ENCODE measurements around the gene NUTF2.

Gene NUTF2

DNA sequence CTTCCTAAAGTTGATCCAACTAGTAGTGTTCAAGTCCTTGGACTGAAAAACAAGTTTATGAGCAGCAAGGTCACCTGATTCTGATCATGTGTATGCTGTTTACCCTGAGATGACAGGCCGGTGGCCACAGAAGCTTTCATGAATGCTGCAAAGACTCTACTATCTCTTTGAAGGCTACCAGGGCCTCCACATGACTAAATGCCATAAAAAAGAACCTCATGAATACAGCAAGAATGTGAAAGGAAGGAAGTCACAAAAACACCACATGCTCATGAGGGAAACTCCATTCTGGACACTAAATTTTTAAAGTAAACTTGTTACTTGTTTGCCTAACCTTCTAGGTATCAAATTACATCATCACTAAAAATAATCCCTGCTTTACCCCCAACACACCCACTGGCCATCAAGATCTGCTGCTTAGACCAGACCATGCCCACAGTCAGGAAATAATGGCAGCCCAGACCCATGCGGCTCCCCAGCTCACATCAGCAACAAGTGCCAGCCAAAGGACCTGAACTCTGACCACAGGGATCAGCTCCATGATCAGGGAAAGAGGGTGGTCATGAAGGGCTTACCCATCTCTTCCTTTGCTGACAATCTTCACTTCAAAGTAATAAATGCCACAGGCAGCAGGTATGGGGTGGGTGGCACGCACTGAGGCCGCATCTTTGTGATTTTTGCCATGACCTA lies 41.7 kb upstream of the NUTF2 start:
- Histone ChIP-seq H3K36me3 (replicated peaks) (peaks cover 10% of the 10 kb centered on the region), H3K4me3 (ENCODE audit: low read depth, low read length) (peak overlapping the region; percentile 96), H3K27ac (no peak overlapping the region), H3K27me3 (replicated peaks) (no peaks in the 10 kb centered on the region)
- no peak for TF ChIP-seq CTCF (IDR thresholded peaks at IDR 0.05; ENCODE audit: low read depth, low read length, missing control alignments)
- in situ Hi-C loops (cut with HindIII; ENCODE audit: low pct_ligation_motif_present, low sequenced_read_pairs) = loop anchor here (25.0 kb wide), 1 partner anchor 107 kb away; no protein-coding TSS in a partner anchor
- no peak for DNase-seq

DNA sequence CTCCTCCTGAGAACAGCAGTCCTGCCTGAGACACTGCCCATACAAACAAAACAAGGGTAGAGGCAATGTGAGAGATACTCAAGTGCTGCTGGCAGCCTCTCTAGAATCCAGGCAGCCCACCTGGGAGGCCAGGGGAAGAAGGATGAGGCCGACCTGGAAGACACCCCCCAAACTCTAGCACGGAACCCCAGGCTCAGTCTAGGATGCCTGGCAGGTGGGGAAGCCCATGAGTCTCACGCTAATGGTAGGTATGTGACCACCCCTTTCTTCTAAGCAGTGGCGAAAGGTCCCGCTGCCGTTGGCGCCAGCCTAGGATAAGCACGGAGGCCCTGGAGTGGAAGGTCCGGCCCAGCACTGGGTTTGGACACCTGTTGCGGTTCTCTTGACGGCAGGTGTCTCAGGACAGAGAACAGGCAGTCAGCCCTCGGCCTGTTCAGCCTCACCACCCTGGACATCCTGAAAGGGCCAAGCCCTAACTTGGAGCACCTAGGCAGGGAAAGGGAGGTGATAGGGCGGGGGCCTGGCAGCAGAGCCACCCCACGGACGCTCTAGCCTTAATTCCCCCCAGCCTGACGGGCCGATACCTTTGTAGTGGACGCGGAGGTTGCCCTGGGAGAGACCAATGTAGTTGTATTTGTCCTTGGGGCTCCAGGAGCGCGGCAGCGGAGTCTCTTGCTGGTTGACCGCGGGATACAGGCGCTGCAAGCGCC lies 40.9 kb upstream of the NUTF2 start:
- no peak for DNase-seq
- Histone ChIP-seq H3K4me3 (ENCODE audit: low read depth, low read length) (peak overlapping the region; percentile 96), H3K36me3 (replicated peaks) (peaks cover 6% of the 10 kb centered on the region), H3K27me3 (replicated peaks) (no peaks in the 10 kb centered on the region), H3K27ac (peak overlapping the region; percentile 49)
- no peak for TF ChIP-seq CTCF (IDR thresholded peaks at IDR 0.05; ENCODE audit: low read depth, low read length, missing control alignments)
- in situ Hi-C loops (cut with HindIII; ENCODE audit: low pct_ligation_motif_present, low sequenced_read_pairs) = loop anchor here (25.0 kb wide), 1 partner anchor 106 kb away; no protein-coding TSS in a partner anchor

GRCh38 chr16:67806428-67807147 lies 40.1 kb upstream of the NUTF2 start, which contains the start of the genes RANBP10 and TSNAXIP1:
RANBP10 (minus strand) TSS chr16:67806560; CDS start chr16:67806536, 24 bp downstream.
TSNAXIP1 (plus strand) TSS chr16:67806889; CDS start chr16:67807150, 261 bp downstream.
- H3K27ac ChIP-seq = peak within 1 kb of the TSS; percentile 49
- DNase-seq = peak; percentile 99
- peak within 1 kb of the TSS; percentile 96 for H3K4me3 ChIP-seq (ENCODE audit: low read depth, low read length)
- TF ChIP-seq CTCF (IDR thresholded peaks at IDR 0.05; ENCODE audit: low read depth, low read length, missing control alignments) = no peak
- peaks cover 6% of the 10 kb centered on the region for H3K36me3 ChIP-seq (replicated peaks)
- in situ Hi-C loops (cut with HindIII; ENCODE audit: low pct_ligation_motif_present, low sequenced_read_pairs) = loop anchor here (25.0 kb wide), 1 partner anchor 106 kb away; no protein-coding TSS in a partner anchor
- H3K27me3 ChIP-seq (replicated peaks) = no peaks in the 10 kb centered on the region

GRCh38 chr16:67807148-67807682 lies 39.5 kb upstream of the NUTF2 start:
- peaks cover 6% of the 10 kb centered on the region for H3K36me3 ChIP-seq (replicated peaks)
- in situ Hi-C loops (cut with HindIII; ENCODE audit: low pct_ligation_motif_present, low sequenced_read_pairs) = loop anchor here (25.0 kb wide), 1 partner anchor 105 kb away; no protein-coding TSS in a partner anchor
- DNase-seq = no peak
- peak overlapping the region; percentile 39 for H3K27ac ChIP-seq
- H3K4me3 ChIP-seq (ENCODE audit: low read depth, low read length) = peak overlapping the region; percentile 96
- peak; percentile 26 for TF ChIP-seq CTCF (IDR thresholded peaks at IDR 0.05; ENCODE audit: low read depth, low read length, missing control alignments)
- H3K27me3 ChIP-seq (replicated peaks) = no peaks in the 10 kb centered on the region

- Histone ChIP-seq H3K27me3 (replicated peaks) (no peaks in the 10 kb centered on the region), H3K4me3 (ENCODE audit: low read depth, low read length) (no peak overlapping the region), H3K27ac (no peak overlapping the region), H3K36me3 (replicated peaks) (no peaks in the 10 kb centered on the region)
- no peak for TF ChIP-seq CTCF (IDR thresholded peaks at IDR 0.05; ENCODE audit: low read depth, low read length, missing control alignments)
- in situ Hi-C loops (cut with HindIII; ENCODE audit: low pct_ligation_motif_present, low sequenced_read_pairs) = loop anchor here (25.0 kb wide), 1 partner anchor 100 kb away; no protein-coding TSS in a partner anchor
- DNase-seq = no peak
These were observed 34.8 kb upstream of the NUTF2 start for GRCh38 chr16:67811899-67812298.
